Measurements from ENCODE around the gene ISCA2. TPM values are rescaled to one million over a fixed set of nuclear protein-coding genes. Genes with fewer than 3 reads are reported as not detected.

ISCA2 gene
- total and polyA plus RNA-seq, 9 of the 15 experiments (the other 6 are each of a cell fraction or from before 2014, with no cell fraction given) = 5.0 to 36.7 (median 18.1) TPM

GRCh38 chr14:74545386-74545785 is 51.8 kb downstream of the ISCA2 start:
- ChIA-PET CTCF (ENCODE audit: low intra/inter-chr PET ratio) (no interaction called here), POLR2A (no interaction called here)
- H3K4me1 ChIP-seq (replicated peaks in 1 of 2; ENCODE audit: control insufficient read depth in 2 of 2, insufficient read depth in 2 of 2, low read length in 2 of 2) = no peaks in the 10 kb centered on the region
- no peaks in the 10 kb centered on the region for H3K36me3 ChIP-seq (ENCODE audit: control insufficient read depth, insufficient read depth, low read length)
- no peaks in the 10 kb centered on the region for H3K9me3 ChIP-seq (replicated peaks; ENCODE audit: control insufficient read depth, insufficient read depth, low read depth, low read length)
- FAIRE-seq (no peak), DNase-seq (ENCODE audit: extremely low read depth in 1 of 4, low spot score in 3 of 4) (no peak), ATAC-seq (no peak)
- H2AFZ ChIP-seq (ENCODE audit: low read depth, low read length) = no peak overlapping the region
- in situ Hi-C loops (cut with MboI) (no loop called here), intact Hi-C loops (cut with micrococcal nuclease) (no loop called here)
- no peak overlapping the region for H3K9ac ChIP-seq (ENCODE audit: insufficient read depth in 1 of 2, low read depth in 2 of 2, low read length in 2 of 2)
- H3K9me1 ChIP-seq (ENCODE audit: control insufficient read depth, insufficient read depth, low read length) = no peaks in the 10 kb centered on the region
- peaks cover 7 to 19% of the 10 kb centered on the region in 2 experiments; a peak in 4 of 5 replicates for H3K27me3 ChIP-seq (ENCODE audit: control insufficient read depth in 2 of 2, insufficient read depth in 2 of 2, low read length in 2 of 2)
- H4K20me1 ChIP-seq (replicated peaks; ENCODE audit: control insufficient read depth, insufficient read depth, low read length) = no peaks in the 10 kb centered on the region; the same call in 1 of the 2 replicates
- BruUV-seq (replicated peaks) = no TSS peak
- 0% methylated on average over 3 of the region's 4 CpGs for WGBS (ENCODE audit: insufficient coverage, low coverage, missing lambda C conversion rate)
- no peak overlapping the region for H3K27ac ChIP-seq (ENCODE audit: extremely low read depth, low read depth, low read length)
- no peak overlapping the region for H3K4me3 ChIP-seq
- no peak overlapping the region for H3K4me2 ChIP-seq (ENCODE audit: insufficient read depth, low read length)
- H3K79me2 ChIP-seq (ENCODE audit: control insufficient read depth, insufficient read depth, low read length) = no peaks in the 10 kb centered on the region
- TF ChIP-seq ZNF318 (IDR thresholded peaks at IDR 0.05; ENCODE audit: borderline replicate concordance in 1 of 2, low read depth in 1 of 2) (no peak), DIDO1 (tag; IDR thresholded peaks at IDR 0.05; ENCODE audit: low read depth) (no peak), ARNT (IDR thresholded peaks at IDR 0.05) (no peak), ZNF561 (CRISPR knock-in tag; conservative IDR thresholded peaks at IDR 0.05) (no peak), ZNF165 (CRISPR knock-in tag; IDR thresholded peaks at IDR 0.05; ENCODE audit: borderline replicate concordance) (no peak), NR1H2 (CRISPR knock-in tag; IDR thresholded peaks at IDR 0.05) (no peak), TCF3 (CRISPR knock-in tag; IDR thresholded peaks at IDR 0.05) (no peak), TSC22D4 (tag; IDR thresholded peaks at IDR 0.05) (no peak), ERF (CRISPR knock-in tag; IDR thresholded peaks at IDR 0.05) (no peak), SIN3A (IDR thresholded peaks at IDR 0.05; ENCODE audit: borderline replicate concordance in 2 of 2, control insufficient read depth in 1 of 2, low read depth in 2 of 2, low read length in 2 of 2) (no peak)

Data from K562 (cell line).